GM19023 (cell line): ENCODE measurements around the gene NAA16.
"Not testable (repeated sequence)": the region's sequence is repeated elsewhere in the genome, so short reads cannot be mapped to it uniquely, and the experiment has no call there.

Experiments used
- ATAC-seq: cut with Tn5 transposase; IDR thresholded peaks from one replicate; pipeline ENCODE4 v1.9.1; 2021; ENCODE audit warnings: mild to moderate bottlenecking, moderate library complexity; ENCODE audit not compliant: unreplicated experiment

The NAA16 gene

GRCh38 chr13:41310963-41311405 lies at the start of gene NAA16:
Gene NAA16 (plus strand): TSS chr13:41311267. CDS start chr13:41311529, 262 bp downstream.
- peak; percentile 77 for ATAC-seq

- ATAC-seq, result peak; percentile 98
Measured at GRCh38 chr13:41263261-41263971, 47.7 kb upstream of the NAA16 start, which contains the start of gene MTRF1. Gene MTRF1 (minus strand): TSS chr13:41263576. CDS start chr13:41260907, 2,669 bp downstream.

DNA sequence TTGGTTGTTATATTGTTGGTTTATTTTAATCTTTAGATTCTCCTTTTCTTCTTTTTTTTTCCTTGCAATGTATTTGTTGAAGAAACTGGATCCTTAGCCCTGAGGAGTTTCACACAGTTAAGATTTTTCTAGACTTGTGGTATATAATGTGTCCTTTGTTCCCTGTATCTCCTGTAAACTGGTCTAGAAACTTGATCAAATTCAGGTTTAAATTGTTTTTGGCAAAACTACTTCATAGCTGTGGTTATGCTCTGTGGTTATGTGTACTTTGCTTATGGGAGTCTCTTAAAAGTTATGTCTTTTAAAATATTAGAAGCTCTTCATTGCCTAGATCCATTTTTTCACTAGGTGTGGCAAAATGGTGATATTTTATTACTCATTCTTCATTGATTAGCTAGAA lies 44.0 kb upstream of the NAA16 start:
- ATAC-seq, result no peak

DNA sequence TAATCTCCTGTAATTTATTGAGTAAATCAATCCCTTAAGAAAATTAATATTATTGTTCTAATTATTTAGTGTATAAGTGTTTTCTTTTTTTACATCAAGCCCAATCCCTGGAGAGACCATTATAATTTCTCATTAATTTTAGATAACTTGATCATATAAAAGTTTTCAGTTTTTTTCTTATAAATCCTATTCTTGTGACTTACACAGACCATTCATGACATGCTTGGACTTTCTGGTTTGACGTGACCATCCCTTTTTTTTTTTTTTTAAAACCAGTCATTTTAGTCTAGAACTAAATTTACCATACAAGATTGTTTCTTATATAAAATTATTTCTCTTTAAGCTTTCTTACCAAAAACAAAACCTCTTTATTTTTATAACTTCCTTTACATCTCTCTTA lies 42.3 kb upstream of the NAA16 start:
- ATAC-seq, result no peak

DNA sequence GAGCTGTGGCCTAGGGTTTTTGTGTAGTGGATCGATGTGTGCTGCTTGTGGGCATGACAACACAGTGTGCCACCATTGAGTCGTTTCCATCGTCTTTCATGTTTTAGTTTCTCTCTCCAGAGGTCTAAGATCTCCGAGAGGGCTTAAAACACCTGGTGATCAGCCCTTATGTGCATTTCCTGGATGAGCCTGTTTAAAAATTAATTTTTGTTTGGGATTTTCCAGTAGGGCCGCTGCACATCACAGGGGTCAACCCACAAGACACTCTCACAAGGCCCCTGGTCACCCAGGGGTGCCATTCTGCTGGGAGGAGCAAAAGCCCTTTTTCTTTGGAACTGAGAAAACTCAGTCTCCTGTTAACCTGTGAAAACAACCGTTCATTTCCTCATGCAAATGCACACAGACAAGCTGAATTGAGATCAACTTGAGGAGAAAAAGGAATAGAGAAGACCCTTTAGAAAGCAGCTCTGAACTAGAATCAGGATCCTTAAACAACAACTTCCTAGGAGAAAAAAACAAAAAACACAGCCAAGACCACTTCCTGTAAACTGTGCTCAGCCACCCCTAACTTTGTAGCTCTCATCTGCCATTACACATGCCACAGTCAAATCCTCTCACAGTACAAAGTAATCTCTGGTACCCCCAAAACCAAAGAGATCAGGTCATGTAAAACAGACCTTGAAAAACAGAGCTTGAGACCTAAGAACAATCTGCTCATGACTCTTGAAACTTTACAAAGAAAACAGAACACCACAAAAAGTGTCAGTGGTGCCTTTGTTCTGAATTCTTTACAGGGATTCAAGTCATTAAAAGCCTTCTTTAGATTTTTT lies 39.4 kb upstream of the NAA16 start:
- ATAC-seq, result no peak

GRCh38 chr13:41273831-41274441 lies 37.1 kb upstream of the NAA16 start:
- ATAC-seq, result no peak

DNA sequence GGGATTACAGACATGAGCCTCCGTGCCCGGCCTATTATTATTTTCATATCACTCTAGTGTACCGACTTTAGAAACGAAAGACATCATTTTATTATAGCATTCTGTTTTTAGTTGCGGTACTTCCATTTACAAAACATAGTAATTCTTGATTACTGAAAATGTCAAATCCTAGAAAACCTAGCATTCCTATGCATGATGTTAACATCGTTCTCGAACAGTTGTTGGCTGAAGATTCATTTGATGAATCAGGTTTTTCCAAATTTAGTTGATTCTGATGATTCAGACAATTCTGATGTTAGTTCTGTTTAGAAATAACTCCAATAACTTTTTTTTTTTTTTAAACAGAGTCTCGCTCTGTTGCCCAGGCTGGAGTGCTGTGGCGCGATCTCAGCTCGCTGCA lies 36.2 kb upstream of the NAA16 start:
- no peak for ATAC-seq

DNA sequence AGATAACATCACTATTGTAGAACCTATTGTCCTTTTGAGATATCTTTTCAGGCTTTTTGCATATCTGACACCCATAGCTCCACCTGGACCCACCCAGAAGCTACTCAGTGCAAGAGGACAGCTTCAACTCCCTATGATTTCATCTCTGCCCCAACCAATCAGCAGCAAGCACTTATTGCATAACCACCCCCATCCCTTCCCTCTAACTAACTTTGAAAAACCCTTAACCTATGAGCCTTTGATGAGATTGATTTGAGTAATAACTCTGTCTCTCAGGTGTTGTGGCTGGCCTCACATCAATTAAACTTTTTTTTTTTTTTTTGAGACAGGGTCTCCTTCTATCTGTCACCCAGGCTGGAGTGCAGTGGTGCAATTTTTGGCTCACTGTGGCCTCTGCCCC lies 34.2 kb upstream of the NAA16 start:
- no peak for ATAC-seq

DNA sequence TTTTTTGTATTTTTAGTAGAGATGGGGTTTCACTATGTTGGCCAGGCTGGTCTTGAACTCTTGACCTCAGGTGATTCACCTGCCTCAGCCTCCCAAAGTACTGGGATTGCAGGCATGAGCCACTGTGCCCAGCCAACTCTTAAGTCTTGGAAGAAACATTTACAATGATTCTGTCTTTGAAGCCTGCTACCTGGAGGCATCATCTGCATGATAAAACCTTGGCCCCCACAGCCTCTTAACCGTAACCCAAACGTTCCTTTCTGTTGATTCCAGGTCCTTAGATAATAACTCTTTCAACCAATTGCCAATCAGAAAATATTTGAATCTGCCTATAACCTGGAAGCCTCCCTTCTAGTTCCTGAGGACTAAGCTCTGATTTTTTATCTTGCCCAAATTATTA lies 31.9 kb upstream of the NAA16 start:
- ATAC-seq, result not testable (repeated sequence)

GRCh38 chr13:41282129-41282571 lies 28.9 kb upstream of the NAA16 start:
- ATAC-seq, result no peak

- no peak for ATAC-seq
Measured at GRCh38 chr13:41284512-41285288, 26.4 kb upstream of the NAA16 start.

GRCh38 chr13:41286370-41286769 lies 24.7 kb upstream of the NAA16 start:
- no peak for ATAC-seq

GRCh38 chr13:41289463-41289881 lies 21.6 kb upstream of the NAA16 start:
- ATAC-seq, result no peak

DNA sequence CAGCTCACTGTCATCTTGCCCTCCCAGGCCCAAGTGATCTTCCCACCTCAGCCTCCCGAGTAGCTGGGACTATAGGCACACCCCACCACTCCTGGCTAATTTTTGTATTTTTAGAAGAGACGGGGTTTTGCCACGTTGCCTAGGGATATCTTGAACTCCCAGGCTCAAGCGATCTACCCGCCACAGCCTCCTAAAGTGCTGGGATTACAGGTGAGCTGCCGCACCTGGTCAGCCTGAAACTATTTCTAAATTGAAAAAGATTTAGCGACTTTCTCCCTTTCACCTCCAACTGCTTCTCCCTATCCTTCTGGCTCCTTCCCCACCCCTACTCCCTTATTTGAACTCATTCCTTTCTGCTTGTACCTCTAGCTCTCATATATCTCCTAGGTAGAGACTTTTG lies 19.8 kb upstream of the NAA16 start:
- no peak for ATAC-seq

GRCh38 chr13:41293272-41293671 lies 17.8 kb upstream of the NAA16 start:
- no peak for ATAC-seq

DNA sequence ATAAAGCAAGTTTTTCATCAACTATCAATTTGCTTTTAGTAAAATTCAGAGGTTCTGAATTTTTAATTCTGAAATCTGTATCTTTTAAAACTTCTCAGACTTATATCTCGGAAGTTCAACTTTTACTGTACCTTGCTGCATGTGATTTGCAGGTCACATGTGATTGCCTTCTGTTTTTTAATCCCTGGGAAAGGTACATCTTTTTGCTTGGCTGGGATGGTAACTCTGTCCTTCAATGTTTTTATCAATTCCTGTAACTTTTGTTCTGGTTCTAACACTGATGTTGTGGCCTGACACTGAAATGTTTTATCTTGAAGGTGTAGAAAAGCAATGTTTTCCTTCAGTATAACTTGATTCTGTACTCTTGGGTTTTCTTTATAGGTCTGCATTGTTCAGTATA lies 16.2 kb upstream of the NAA16 start:
- ATAC-seq, result no peak

- no peak for ATAC-seq
Measured at GRCh38 chr13:41295973-41296372, 15.1 kb upstream of the NAA16 start.

DNA sequence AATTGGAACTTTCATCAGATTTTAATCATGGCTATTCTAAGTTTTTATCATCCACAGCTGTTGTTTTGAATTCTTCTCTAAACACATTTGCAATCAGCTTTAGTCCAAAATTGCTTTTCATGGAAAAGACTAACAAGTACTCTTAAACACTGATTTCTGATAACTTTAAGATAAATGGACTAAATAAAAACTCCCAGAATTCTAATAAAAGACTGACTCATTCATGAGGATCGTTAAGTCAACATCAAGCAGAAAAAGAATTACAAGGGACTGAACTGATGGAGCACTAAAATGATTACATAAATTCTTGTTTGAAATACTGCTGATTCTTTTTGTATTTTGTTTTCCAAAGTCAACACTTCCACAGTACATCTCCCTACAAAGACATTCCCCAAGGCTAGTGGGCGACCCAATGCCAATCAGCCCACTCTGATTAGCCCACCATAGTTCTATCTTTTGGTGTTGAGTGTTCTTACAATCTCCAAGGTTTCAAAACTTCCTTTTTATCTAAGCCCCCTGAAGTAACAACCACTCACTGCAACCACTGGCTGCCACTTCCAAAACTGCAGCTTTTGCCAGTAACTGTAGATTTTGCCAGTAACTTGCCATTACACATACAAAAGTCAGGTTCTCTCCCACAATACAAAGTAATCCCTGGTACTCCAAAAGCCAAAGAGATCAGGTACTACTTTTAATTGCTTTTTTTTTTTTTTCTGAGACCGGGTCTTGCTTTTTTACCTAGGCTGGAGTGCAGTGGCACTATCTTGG lies 14.0 kb upstream of the NAA16 start:
- ATAC-seq, result no peak

DNA sequence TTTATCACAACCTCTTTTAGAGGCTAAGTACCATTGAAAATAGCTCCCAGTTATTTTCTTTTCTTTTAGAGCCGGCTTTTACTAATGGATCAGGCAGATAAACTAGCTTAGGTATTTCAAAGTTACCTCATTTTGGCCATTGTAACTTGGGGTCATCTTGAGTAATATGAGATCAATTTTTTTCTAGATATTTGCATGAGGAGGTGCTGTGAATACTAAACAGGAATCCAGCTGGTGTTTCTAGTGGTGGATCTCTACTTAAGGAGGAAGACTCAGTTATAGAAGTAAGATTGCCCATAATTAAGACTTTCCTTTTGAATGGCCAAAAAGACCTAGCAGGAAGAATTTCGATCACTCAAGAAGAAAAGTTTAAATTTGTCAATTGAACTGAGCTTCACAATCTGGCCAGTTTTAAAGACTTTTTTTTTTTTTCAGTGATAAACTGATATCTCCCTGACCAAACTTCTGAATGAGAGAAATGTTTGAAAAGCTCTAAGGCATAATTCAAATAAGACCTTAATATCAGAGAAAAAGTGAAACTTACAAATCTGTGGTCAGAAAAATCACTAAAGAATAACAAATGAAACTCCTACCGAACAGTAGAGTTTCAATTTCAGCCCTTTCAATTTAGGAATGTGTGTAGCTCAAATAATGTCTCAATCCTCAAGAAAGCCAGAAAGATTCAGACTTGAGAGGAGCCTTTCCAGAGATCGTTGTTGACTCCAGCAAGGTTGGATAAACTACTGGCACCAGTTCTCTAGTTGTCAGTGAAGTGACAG lies 11.6 kb upstream of the NAA16 start:
- ATAC-seq, result no peak
